H1 (cell line): Measurements from ENCODE around the gene PTGDR2. TPM values are rescaled to one million over a fixed set of nuclear protein-coding genes. Genes with fewer than 3 reads are reported as not detected.

Experiments
- CTCF ChIA-PET: fragments of 300-600 bp; sonication (Branson Sonifier 250); formaldehyde crosslinking; loops from one replicate; lab custom pipeline; 2021; ENCODE audit not compliant: partially characterized antibody; lab: Charles Lee
- POLR2A ChIA-PET: fragments of 300-600 bp; sonication (Branson Sonifier 250); formaldehyde crosslinking; loops from one replicate; lab custom pipeline; 2021; ENCODE audit warnings: inconsistent platforms; ENCODE audit not compliant: partially characterized antibody; lab: Charles Lee
- DNase-seq, 2 experiments: peaks; one replicate each; pipeline versions ENCODE4 v3.0.0 to v3.0.0-alpha.2; 2010 to 2022; ENCODE audit warnings: low spot score in 2 of 2, low read depth in 1 of 2, mixed read lengths in 1 of 2
- FAIRE-seq: peaks from 2 replicates; lab custom pipeline; 2011; peaks lifted over from hg19 to GRCh38; lab: Jason Lieb, UNC
- H2AFZ ChIP-seq: 2 replicates; pipeline ENCODE4 v1.8.1; 2012; ENCODE audit warnings: low read length, inconsistent platforms
- H2AK5ac ChIP-seq: 2 replicates; pipeline ENCODE4 v1.6.1; 2013; ENCODE audit warnings: low read depth, low read length
- H2BK120ac ChIP-seq: replicated peaks from 2 replicates; pipeline ENCODE3; 2013; ENCODE audit warnings: low read depth, low read length, inconsistent platforms
- H2BK12ac ChIP-seq: 2 replicates; pipeline ENCODE4 v1.6.1; 2013; ENCODE audit warnings: low read depth, low read length
- H2BK15ac ChIP-seq: 2 replicates; pipeline ENCODE4 v1.6.1; 2013; ENCODE audit warnings: low read length
- H2BK20ac ChIP-seq: 2 replicates; pipeline ENCODE4 v1.6.1; 2013; ENCODE audit warnings: low read length
- H2BK5ac ChIP-seq: 2 replicates; pipeline ENCODE4 v1.6.1; 2013; ENCODE audit warnings: low read depth, low read length
- H3K14ac ChIP-seq: 2 replicates; pipeline ENCODE4 v1.6.1; 2013; ENCODE audit warnings: inconsistent platforms; ENCODE audit not compliant: insufficient read length
- H3K18ac ChIP-seq: 2 replicates; pipeline ENCODE4 v1.6.1; 2013; ENCODE audit warnings: low read length; ENCODE audit errors: extremely low read depth
- H3K23ac ChIP-seq: 2 replicates; pipeline ENCODE4 v1.6.1; 2013; ENCODE audit warnings: inconsistent platforms; ENCODE audit not compliant: insufficient read length
- H3K23me2 ChIP-seq: 2 replicates; pipeline ENCODE4 v1.6.1; 2013; ENCODE audit warnings: low read depth, low read length
- H3K27ac ChIP-seq: 2 replicates; pipeline ENCODE4 v1.6.1; 2011; ENCODE audit warnings: low read depth, low read length, inconsistent platforms
- H3K27me3 ChIP-seq, 4 experiments: replicated peaks in 1 of 4; 1 replicate in 1 of 4; 2 replicates in 3 of 4; pipeline versions ENCODE4 v1.6.1 to v1.8.1; 2011 to 2013; ENCODE audit warnings: low read length in 3 of 4, mild to moderate bottlenecking in 3 of 4, inconsistent platforms in 2 of 4, mixed read lengths in 2 of 4, moderate library complexity in 1 of 4; ENCODE audit not compliant: control insufficient read depth in 3 of 4, insufficient read depth in 3 of 4; ENCODE audit errors: extremely low read depth in 1 of 4
- H3K36me3 ChIP-seq, 4 experiments: 2 replicates each; pipeline versions ENCODE4 v1.6.1 to v1.8.1; 2011 to 2013; ENCODE audit warnings: mild to moderate bottlenecking in 4 of 4, low read length in 3 of 4, moderate library complexity in 2 of 4, control low read depth in 1 of 4, inconsistent platforms in 1 of 4; ENCODE audit not compliant: insufficient read depth in 4 of 4, control insufficient read depth in 2 of 4
- H3K4ac ChIP-seq: replicated peaks from 2 replicates; pipeline ENCODE3; 2013; ENCODE audit warnings: low read length, low read depth, mixed read lengths, inconsistent platforms; ENCODE audit not compliant: insufficient read length
- H3K4me1 ChIP-seq, 4 experiments: replicated peaks in 1 of 4; 1 replicate in 1 of 4; 2 replicates in 3 of 4; pipeline versions ENCODE4 v1.6.1 to v1.8.1; 2011 to 2013; ENCODE audit warnings: low read length in 3 of 4, inconsistent platforms in 2 of 4, mixed read lengths in 1 of 4; ENCODE audit not compliant: insufficient read depth in 4 of 4, control insufficient read depth in 3 of 4
- H3K4me2 ChIP-seq, 2 experiments: 2 replicates each; pipeline versions ENCODE4 v1.6.1 to v1.8.1; 2011 to 2013; ENCODE audit warnings: low read depth in 2 of 2, low read length in 2 of 2, control low read depth in 1 of 2, inconsistent platforms in 1 of 2, mild to moderate bottlenecking in 1 of 2; ENCODE audit not compliant: insufficient read depth in 1 of 2
- H3K4me3 ChIP-seq, 4 experiments: fragments of 200-600, 300-600 bp in 1 of 4; sonication (generic), shearing (Covaris generic), sonication (Bioruptor Twin) in 1 of 4; 2 replicates each; pipeline versions ENCODE4 v1.5.1 to v1.8.1; 2011 to 2016; ENCODE audit warnings: low read length in 4 of 4, low read depth in 3 of 4, control low read depth in 2 of 4, inconsistent platforms in 2 of 4, mild to moderate bottlenecking in 2 of 4, mixed read lengths in 1 of 4, moderate library complexity in 1 of 4; ENCODE audit not compliant: insufficient read depth in 2 of 4; ENCODE audit errors: extremely low read depth in 1 of 4
- H3K56ac ChIP-seq: replicated peaks from 2 replicates; pipeline ENCODE3; 2013; ENCODE audit warnings: low read depth, mild to moderate bottlenecking, mixed read lengths, low read length, inconsistent platforms; ENCODE audit not compliant: insufficient read length
- H3K79me1 ChIP-seq: 2 replicates; pipeline ENCODE4 v1.6.1; 2013; ENCODE audit warnings: low read depth, low read length, control low read depth
- H3K79me2 ChIP-seq, 2 experiments: 2 replicates each; pipeline versions ENCODE4 v1.6.1 to v1.8.1; 2012 to 2013; ENCODE audit warnings: low read length in 2 of 2, mild to moderate bottlenecking in 2 of 2, inconsistent platforms in 1 of 2; ENCODE audit not compliant: insufficient read depth in 2 of 2, control insufficient read depth in 1 of 2
- H3K9ac ChIP-seq, 4 experiments: replicated peaks in 1 of 4; 1 replicate in 1 of 4; 2 replicates in 3 of 4; pipeline versions ENCODE4 v1.6.1 to v1.8.1; 2011 to 2013; ENCODE audit warnings: low read depth in 3 of 4, low read length in 3 of 4, control low read depth in 2 of 4, mild to moderate bottlenecking in 2 of 4, moderate library complexity in 2 of 4, inconsistent platforms in 1 of 4; ENCODE audit errors: extremely low read depth in 1 of 4
- H3K9me3 ChIP-seq, 2 experiments: 2 replicates each; pipeline versions ENCODE4 v1.6.1 to v1.8.1; 2012 to 2013; ENCODE audit warnings: mild to moderate bottlenecking in 2 of 2, moderate library complexity in 2 of 2, control low read depth in 1 of 2, inconsistent platforms in 1 of 2, low read depth in 1 of 2, low read length in 1 of 2, mixed read lengths in 1 of 2; ENCODE audit not compliant: insufficient read depth in 2 of 2
- H4K20me1 ChIP-seq, 2 experiments: replicated peaks in 1 of 2; 2 replicates each; pipeline versions ENCODE3 to v1.8.1; 2011 to 2013; ENCODE audit warnings: inconsistent platforms in 2 of 2, low read length in 2 of 2, mild to moderate bottlenecking in 1 of 2; ENCODE audit not compliant: insufficient read depth in 2 of 2, control insufficient read depth in 1 of 2
- H4K5ac ChIP-seq: 2 replicates; pipeline ENCODE4 v1.6.1; 2013; ENCODE audit warnings: low read length, low read depth, mixed read lengths, inconsistent platforms; ENCODE audit not compliant: insufficient read length
- H4K8ac ChIP-seq: 2 replicates; pipeline ENCODE4 v1.8.0; 2013; ENCODE audit warnings: mild to moderate bottlenecking, moderate library complexity, low read length, inconsistent platforms; ENCODE audit not compliant: insufficient read depth; ENCODE audit errors: extremely low read depth
- H4K91ac ChIP-seq: replicated peaks from 2 replicates; pipeline ENCODE3; 2013; ENCODE audit warnings: low read length, mixed read lengths, inconsistent platforms; ENCODE audit not compliant: insufficient read length
- BCL11A ChIP-seq, 2 experiments: IDR thresholded peaks; one replicate each; pipeline ENCODE4 v1.6.1; 2011; ENCODE audit warnings: low read depth in 2 of 2, low read length in 2 of 2, mild to moderate bottlenecking in 2 of 2
- KDM1A ChIP-seq: fragments of 200-600, 300-600 bp; sonication (generic); IDR thresholded peaks from 2 replicates; pipeline ENCODE4 v1.7.1; 2016; ENCODE audit warnings: mild to moderate bottlenecking, low read length, borderline replicate concordance
- NANOG ChIP-seq: IDR thresholded peaks from 2 replicates; pipeline ENCODE4 v1.6.1; 2011; ENCODE audit warnings: low read length, low read depth, mild to moderate bottlenecking, inconsistent platforms; ENCODE audit not compliant: insufficient read depth, poor library complexity, severe bottlenecking
- POLR2AphosphoS5 ChIP-seq: IDR thresholded peaks from 2 replicates; pipeline ENCODE4 v1.6.1; 2011; ENCODE audit warnings: low read depth, low read length
- RAD21 ChIP-seq, 2 experiments: IDR thresholded peaks in 1 of 2; conservative IDR thresholded peaks in 1 of 2; 2 replicates each; pipeline ENCODE4 v1.6.1; 2011; ENCODE audit warnings: low read depth in 2 of 2, low read length in 2 of 2, improper control_type of control experiment in 1 of 2, inconsistent platforms in 1 of 2, mild to moderate bottlenecking in 1 of 2, moderate library complexity in 1 of 2
- RNF2 ChIP-seq: fragments of 200-900, 300-1000 bp; sonication (generic); IDR thresholded peaks from 2 replicates; pipeline ENCODE4 v1.7.1; 2016; ENCODE audit warnings: borderline replicate concordance, low read depth, mild to moderate bottlenecking, antibody characterized with exemption, low read length; ENCODE audit not compliant: poor library complexity, severe bottlenecking; ENCODE audit errors: missing control alignments
- RXRA ChIP-seq: IDR thresholded peaks from 2 replicates; pipeline ENCODE4 v1.6.1; 2011; ENCODE audit warnings: low read depth, mild to moderate bottlenecking, low read length, moderate library complexity; ENCODE audit not compliant: insufficient read depth
- SIN3A ChIP-seq, 2 experiments: IDR thresholded peaks in 1 of 2; conservative IDR thresholded peaks in 1 of 2; 2 replicates each; pipeline ENCODE4 v1.6.1; 2011 to 2012; ENCODE audit warnings: low read length in 2 of 2, improper control_type of control experiment in 1 of 2, low read depth in 1 of 2, mild to moderate bottlenecking in 1 of 2
- SIX5 ChIP-seq: IDR thresholded peaks from 2 replicates; pipeline ENCODE4 v1.6.1; 2011; ENCODE audit warnings: mild to moderate bottlenecking, low read depth, low read length
- TEAD4 ChIP-seq: IDR thresholded peaks from 2 replicates; pipeline ENCODE4 v1.6.1; 2012; ENCODE audit warnings: low read depth, low read length, inconsistent platforms, mixed read lengths
- WGBS, 2 experiments: shearing (Covaris generic) in 1 of 2; methylation state at CpG; one replicate each; pipeline versions ENCODE4 v1.1.6 to v1.1.7; 2013 to 2015; ENCODE audit warnings: low lambda C conversion rate in 2 of 2, mixed read lengths in 2 of 2, inconsistent platforms in 1 of 2, low coverage in 1 of 2, missing lambda C conversion rate in 1 of 2; ENCODE audit not compliant: insufficient replicate concordance in 2 of 2, insufficient coverage in 1 of 2, insufficient read length in 1 of 2; ENCODE audit errors: extremely low coverage in 1 of 2, missing lambda C conversion rate in 1 of 2; 5-methylcytosine and 5-hydroxymethylcytosine counted together
- polyA plus RNA-seq, 7 experiments: library from polyadenylated mRNA; depleted of rRNA in 3 of 7; stranded (reverse) in 5 of 7; unstranded in 2 of 7; fragments of >200 nt in 5 of 7; fragments of 200-250 nt in 2 of 7; gene quantifications; 1 replicate in 5 of 7; 2 replicates in 1 of 7; 4 replicates in 1 of 7; pipeline versions ENCODE4 v1.2.1 to v1.2.3, GENCODE V29; 2011 to 2013; ENCODE audit warnings: missing spikeins in 2 of 7, mixed read lengths in 2 of 7
- total RNA-seq: library from RNA; stranded (reverse); fragmentation: NEBNext Ultra II Directional; extraction: Animal tissue kit (Norgen Biotek cat#: 25700); gene quantifications from 2 replicates; pipeline ENCODE4 v1.2.1, GENCODE V29; 2021
- TF ChIP-seq, protein P1 (sequence below): IDR thresholded peaks from 2 replicates; pipeline ENCODE4 v1.6.1; 2012; ENCODE audit warnings: low read length, inconsistent platforms

PTGDR2 gene
- total and polyA plus RNA-seq, 2 of the 8 experiments (the other 6 are each of a cell fraction or from before 2014, with no cell fraction given) = 0.20 TPM; not detected in 1

DNA sequence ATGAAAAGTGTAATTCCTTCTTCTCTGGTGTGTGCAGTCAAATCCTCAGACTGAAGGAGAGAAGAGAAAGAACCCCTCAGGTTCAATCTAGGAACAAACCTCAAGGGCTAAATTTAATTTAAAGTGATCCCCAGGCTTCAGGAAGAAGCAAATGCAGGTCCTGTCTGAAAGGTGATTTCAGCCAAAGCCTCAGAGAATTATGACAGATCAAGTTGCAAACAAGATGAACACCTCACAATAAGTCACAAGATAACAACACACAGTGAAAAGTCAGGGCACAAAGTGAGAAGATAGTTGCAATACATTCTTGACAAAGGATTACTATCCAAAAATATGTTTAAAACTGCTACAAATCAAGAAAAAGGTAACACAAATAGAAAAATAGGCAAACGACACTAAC lies 23.4 kb upstream of the PTGDR2 start:
- Histone ChIP-seq H4K91ac (no peak overlapping the region), H2BK12ac (no peak overlapping the region), H3K9me3 (no peaks in the 10 kb centered on the region), H3K23ac (no peak overlapping the region), H3K4me3 (no peak overlapping the region), H2AFZ (no peak overlapping the region), H3K27ac (no peak overlapping the region), H2AK5ac (no peak overlapping the region), H3K23me2 (no peaks in the 10 kb centered on the region), H3K4ac (no peak overlapping the region), H2BK20ac (no peak overlapping the region), H3K27me3 (no peaks in the 10 kb centered on the region), H2BK15ac (no peak overlapping the region), H2BK120ac (no peak overlapping the region), H3K4me1 (no peaks in the 10 kb centered on the region; a peak in 1 of 7 replicates), H4K20me1 (no peaks in the 10 kb centered on the region), H3K14ac (no peak overlapping the region), H4K5ac (no peak overlapping the region), H3K79me2 (no peaks in the 10 kb centered on the region), H3K79me1 (no peaks in the 10 kb centered on the region), H3K36me3 (peaks cover 0 to 5% (median 0%) of the 10 kb centered on the region in 4 experiments; a peak in 2 of 8 replicates), H3K9ac (no peak overlapping the region), H3K56ac (no peak overlapping the region), H3K4me2 (no peak overlapping the region), H4K8ac (no peak overlapping the region), H3K18ac (no peak overlapping the region), H2BK5ac (no peak overlapping the region)
- FAIRE-seq (no peak), DNase-seq (no peak)
- CTCF ChIA-PET = interaction anchor here (9.5 kb wide), 1 partner anchor 9 kb away, joined by 52 read pairs; no protein-coding TSS in a partner anchor
- POLR2A ChIA-PET = no interaction called here
- TF ChIP-seq KDM1A (no peak), TEAD4 (no peak), POLR2AphosphoS5 (no peak), RXRA (no peak), BCL11A (IDR thresholded peaks at IDR 0.05; ENCODE audit: low read depth in 2 of 2, low read length in 2 of 2) (no peak), NANOG (no peak), RAD21 (IDR thresholded peaks at IDR 0.05 in 1 of 2, conservative IDR thresholded peaks at IDR 0.05 in 1 of 2; ENCODE audit: low read depth in 2 of 2, low read length in 2 of 2) (no peak), RNF2 (no peak), SIN3A (conservative IDR thresholded peaks at IDR 0.05 in 1 of 2, IDR thresholded peaks at IDR 0.05 in 1 of 2; ENCODE audit: low read depth in 1 of 2, low read length in 2 of 2) (no peak), SIX5 (no peak)
- TF ChIP-seq, protein P1, sequence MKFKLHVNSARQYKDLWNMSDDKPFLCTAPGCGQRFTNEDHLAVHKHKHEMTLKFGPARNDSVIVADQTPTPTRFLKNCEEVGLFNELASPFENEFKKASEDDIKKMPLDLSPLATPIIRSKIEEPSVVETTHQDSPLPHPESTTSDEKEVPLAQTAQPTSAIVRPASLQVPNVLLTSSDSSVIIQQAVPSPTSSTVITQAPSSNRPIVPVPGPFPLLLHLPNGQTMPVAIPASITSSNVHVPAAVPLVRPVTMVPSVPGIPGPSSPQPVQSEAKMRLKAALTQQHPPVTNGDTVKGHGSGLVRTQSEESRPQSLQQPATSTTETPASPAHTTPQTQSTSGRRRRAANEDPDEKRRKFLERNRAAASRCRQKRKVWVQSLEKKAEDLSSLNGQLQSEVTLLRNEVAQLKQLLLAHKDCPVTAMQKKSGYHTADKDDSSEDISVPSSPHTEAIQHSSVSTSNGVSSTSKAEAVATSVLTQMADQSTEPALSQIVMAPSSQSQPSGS = no peak
- WGBS, 2 experiments = 83% methylated on average over 1 of the region's 1 CpG; no CpG with 5 or more reads in 1 of the 2 experiments
